Upper lobe of left lung (tissue), 4 donors: ENCODE data around the gene ARHGAP1.

ENCODE experiments used
- POLR2A ChIP-seq, 4 donors: fragments of 450-650 bp; IDR thresholded peaks; one replicate each; pipeline ENCODE4 v1.5.1; 2016 to 2017; ENCODE audit warnings: antibody characterized with exemption in 4 of 4, mild to moderate bottlenecking in 2 of 4
- TF ChIP-seq, protein P1 (sequence below), 6 experiments: fragments of 450-650 bp in 4 of 6; fragments of 200-600 bp in 2 of 6; sonication (generic) in 2 of 6; IDR thresholded peaks; one replicate each; pipeline ENCODE4 v1.5.1; 2016 to 2019; ENCODE audit warnings: antibody characterized with exemption in 6 of 6

DNA sequence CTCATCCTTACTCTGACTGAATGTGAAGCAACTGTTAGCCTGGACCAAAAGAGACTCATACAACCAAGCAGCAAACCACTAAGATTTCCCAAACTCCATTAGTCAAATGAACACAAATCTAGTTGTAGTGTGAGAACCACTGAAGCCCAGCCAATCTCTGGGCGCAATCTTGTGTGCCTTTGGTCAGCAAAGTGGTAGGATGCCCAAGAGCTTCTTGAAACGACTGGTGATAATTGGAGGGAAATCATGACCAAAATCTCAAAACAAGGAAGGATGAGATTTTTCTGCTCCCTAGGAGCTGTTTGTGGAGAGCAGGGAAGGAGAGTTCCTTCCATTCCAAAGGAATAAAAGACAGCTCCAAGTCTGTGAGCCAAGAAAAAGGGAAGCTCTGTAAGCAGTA lies 42.6 kb upstream of the ARHGAP1 start:
- TF ChIP-seq, protein P1, sequence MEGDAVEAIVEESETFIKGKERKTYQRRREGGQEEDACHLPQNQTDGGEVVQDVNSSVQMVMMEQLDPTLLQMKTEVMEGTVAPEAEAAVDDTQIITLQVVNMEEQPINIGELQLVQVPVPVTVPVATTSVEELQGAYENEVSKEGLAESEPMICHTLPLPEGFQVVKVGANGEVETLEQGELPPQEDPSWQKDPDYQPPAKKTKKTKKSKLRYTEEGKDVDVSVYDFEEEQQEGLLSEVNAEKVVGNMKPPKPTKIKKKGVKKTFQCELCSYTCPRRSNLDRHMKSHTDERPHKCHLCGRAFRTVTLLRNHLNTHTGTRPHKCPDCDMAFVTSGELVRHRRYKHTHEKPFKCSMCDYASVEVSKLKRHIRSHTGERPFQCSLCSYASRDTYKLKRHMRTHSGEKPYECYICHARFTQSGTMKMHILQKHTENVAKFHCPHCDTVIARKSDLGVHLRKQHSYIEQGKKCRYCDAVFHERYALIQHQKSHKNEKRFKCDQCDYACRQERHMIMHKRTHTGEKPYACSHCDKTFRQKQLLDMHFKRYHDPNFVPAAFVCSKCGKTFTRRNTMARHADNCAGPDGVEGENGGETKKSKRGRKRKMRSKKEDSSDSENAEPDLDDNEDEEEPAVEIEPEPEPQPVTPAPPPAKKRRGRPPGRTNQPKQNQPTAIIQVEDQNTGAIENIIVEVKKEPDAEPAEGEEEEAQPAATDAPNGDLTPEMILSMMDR (IDR thresholded peaks at IDR 0.05): no peak
- TF ChIP-seq POLR2A (IDR thresholded peaks at IDR 0.05): no peak
